ENCODE measurements around the gene MVD. TPM values are rescaled to one million over a fixed set of nuclear protein-coding genes. Genes with fewer than 3 reads are reported as not detected.
A peak's percentile ranks its signal among the peaks of the same experiment; 100 is the strongest.

The MVD gene
- total RNA-seq, 1 donor from 2014 or later: 196 TPM

- no peak for TF ChIP-seq CTCF (conservative IDR thresholded peaks at IDR 0.05)
- DNase-seq (ENCODE audit: low read depth, low spot score): no peak
- H3K27ac Mint-ChIP-seq (ENCODE audit: unreplicated experiment): no peak overlapping the region
- no peaks in the 10 kb centered on the region for H3K9me3 Mint-ChIP-seq
- peaks cover 18% of the 10 kb centered on the region for H3K4me1 Mint-ChIP-seq
- H3K36me3 Mint-ChIP-seq (ENCODE audit: low read depth): no peaks in the 10 kb centered on the region
- peak overlapping the region; percentile 83 for H3K4me3 Mint-ChIP-seq
- no peaks in the 10 kb centered on the region for H3K27me3 Mint-ChIP-seq (ENCODE audit: low read depth)
Measured at GRCh38 chr16:88703486-88704309, 40.8 kb upstream of the MVD start.

- H3K27ac Mint-ChIP-seq (ENCODE audit: unreplicated experiment): no peak overlapping the region
- no peaks in the 10 kb centered on the region for H3K36me3 Mint-ChIP-seq (ENCODE audit: low read depth)
- H3K9me3 Mint-ChIP-seq: no peaks in the 10 kb centered on the region
- no peaks in the 10 kb centered on the region for H3K27me3 Mint-ChIP-seq (ENCODE audit: low read depth)
- no peak for DNase-seq (ENCODE audit: low read depth, low spot score)
- H3K4me1 Mint-ChIP-seq: peaks cover 18% of the 10 kb centered on the region
- H3K4me3 Mint-ChIP-seq: peak overlapping the region; percentile 83
- no peak for TF ChIP-seq CTCF (conservative IDR thresholded peaks at IDR 0.05)
Measured at GRCh38 chr16:88702371-88703210, 39.7 kb upstream of the MVD start.

GRCh38 chr16:88701581-88702370, 38.9 kb upstream of the MVD start:
- Mint-ChIP-seq H3K27ac (ENCODE audit: unreplicated experiment) (no peak overlapping the region), H3K27me3 (ENCODE audit: low read depth) (no peaks in the 10 kb centered on the region), H3K4me1 (peaks cover 11% of the 10 kb centered on the region), H3K36me3 (ENCODE audit: low read depth) (no peaks in the 10 kb centered on the region), H3K4me3 (no peak overlapping the region), H3K9me3 (no peaks in the 10 kb centered on the region)
- no peak for DNase-seq (ENCODE audit: low read depth, low spot score)
- TF ChIP-seq CTCF (conservative IDR thresholded peaks at IDR 0.05): no peak

- TF ChIP-seq CTCF (conservative IDR thresholded peaks at IDR 0.05): no peak
Measured at GRCh38 chr16:88700636-88701482, 38.0 kb upstream of the MVD start.

GRCh38 chr16:88700322-88700635, 37.4 kb upstream of the MVD start:
- no peak for DNase-seq (ENCODE audit: low read depth, low spot score)
- no peak for TF ChIP-seq CTCF (conservative IDR thresholded peaks at IDR 0.05)
- no peak overlapping the region for H3K27ac Mint-ChIP-seq (ENCODE audit: unreplicated experiment)
- H3K4me1 Mint-ChIP-seq: peaks cover 8% of the 10 kb centered on the region
- H3K27me3 Mint-ChIP-seq (ENCODE audit: low read depth): no peaks in the 10 kb centered on the region
- no peak overlapping the region for H3K4me3 Mint-ChIP-seq
- H3K36me3 Mint-ChIP-seq (ENCODE audit: low read depth): no peaks in the 10 kb centered on the region
- no peaks in the 10 kb centered on the region for H3K9me3 Mint-ChIP-seq

More at GRCh38 chr16:88700636-88701482, 38.0 kb upstream of the MVD start:
- Mint-ChIP-seq H3K9me3 (no peaks in the 10 kb centered on the region), H3K4me3 (no peak overlapping the region), H3K27ac (ENCODE audit: unreplicated experiment) (no peak overlapping the region), H3K4me1 (peaks cover 11% of the 10 kb centered on the region), H3K36me3 (ENCODE audit: low read depth) (no peaks in the 10 kb centered on the region), H3K27me3 (ENCODE audit: low read depth) (no peaks in the 10 kb centered on the region)
- no peak for DNase-seq (ENCODE audit: low read depth, low spot score)
